GM12874 (cell line): Measurements from ENCODE around the gene PLA2G10.

Experiments
- CTCF ChIP-seq: IDR thresholded peaks from 2 replicates; pipeline ENCODE4 v1.5.1; 2011; ENCODE audit warnings: low read depth, mild to moderate bottlenecking, control low read depth, low read length, moderate library complexity; ENCODE audit not compliant: insufficient read depth

The PLA2G10 gene

GRCh38 chr16:14652726-14653125 lies 41.4 kb downstream of the PLA2G10 start:
- no peak for TF ChIP-seq CTCF

GRCh38 chr16:14650629-14651028 lies 43.5 kb downstream of the PLA2G10 start:
- no peak for TF ChIP-seq CTCF

GRCh38 chr16:14649816-14650215 lies 44.3 kb downstream of the PLA2G10 start:
- TF ChIP-seq CTCF, result no peak

GRCh38 chr16:14641926-14642325 lies 52.2 kb downstream of the PLA2G10 start:
- TF ChIP-seq CTCF, result no peak

- TF ChIP-seq CTCF, result no peak
Measured at GRCh38 chr16:14641206-14641605, 52.9 kb downstream of the PLA2G10 start.

GRCh38 chr16:14640538-14640937 lies 53.6 kb downstream of the PLA2G10 start:
- no peak for TF ChIP-seq CTCF

GRCh38 chr16:14635395-14636165 lies 58.5 kb downstream of the PLA2G10 start:
- no peak for TF ChIP-seq CTCF
